Pulmonary artery endothelial cell (primary cell): ENCODE measurements around the gene ACVR1B. TPM values are rescaled to one million over a fixed set of nuclear protein-coding genes. Genes with fewer than 3 reads are reported as not detected.

ENCODE experiments used
- DNase-seq: peaks from one replicate; pipeline ENCODE4 v3.0.0-alpha.2; 2011; ENCODE audit warnings: low read depth, low spot score
- total RNA-seq: library from RNA; depleted of rRNA; stranded (reverse); fragments of >200 nt; gene quantifications from 2 replicates; pipeline ENCODE4 v1.2.3, GENCODE V29; 2014

ACVR1B gene
- total RNA-seq, 1 donor from 2014 or later, result 20.5 TPM

DNA sequence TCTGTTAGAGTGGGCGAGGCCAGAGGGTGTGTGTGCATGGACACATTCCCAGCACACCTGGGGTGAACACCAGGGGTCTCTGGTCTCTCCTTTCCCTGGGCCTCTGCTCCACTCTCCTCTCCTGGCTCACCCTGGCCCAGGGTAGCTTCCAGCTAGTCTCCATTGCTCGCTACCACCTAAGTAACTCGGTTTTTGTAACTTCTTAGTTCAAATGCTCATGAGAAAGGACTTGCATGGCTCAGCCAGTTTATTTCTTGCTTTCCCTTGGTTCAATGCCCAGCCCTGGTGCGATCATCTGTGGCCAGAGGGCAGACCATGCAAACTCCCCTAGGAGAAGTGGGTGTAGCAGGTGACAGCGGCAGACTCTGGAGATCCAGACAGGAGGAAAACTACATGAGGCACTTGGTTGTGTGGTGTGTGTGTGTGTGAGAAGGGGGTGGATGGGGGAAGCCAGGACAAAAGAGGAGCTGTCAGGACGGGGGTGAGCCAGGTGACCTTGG lies 8.9 kb upstream of the ACVR1B start:
- DNase-seq, result no peak

DNA sequence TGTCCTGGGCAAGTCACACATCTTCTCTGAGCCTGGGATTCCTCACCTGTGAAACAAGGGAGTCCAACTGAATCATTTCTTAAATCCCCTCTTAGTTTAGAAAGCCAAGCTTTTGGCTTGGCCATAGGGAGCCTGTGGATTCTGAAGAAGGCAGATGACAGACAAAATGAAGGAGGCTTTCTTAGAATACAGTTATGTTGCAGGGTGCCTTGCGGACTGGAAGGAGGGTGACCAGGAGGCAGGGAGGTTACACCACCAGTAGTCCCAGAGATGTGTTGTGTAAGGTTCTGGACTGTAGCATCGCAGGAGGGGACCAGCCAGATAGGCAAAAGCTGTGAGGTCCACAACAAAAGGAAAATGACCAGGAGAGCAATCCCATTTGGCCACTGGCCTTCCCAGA lies 8.2 kb upstream of the ACVR1B start:
- no peak for DNase-seq

DNA sequence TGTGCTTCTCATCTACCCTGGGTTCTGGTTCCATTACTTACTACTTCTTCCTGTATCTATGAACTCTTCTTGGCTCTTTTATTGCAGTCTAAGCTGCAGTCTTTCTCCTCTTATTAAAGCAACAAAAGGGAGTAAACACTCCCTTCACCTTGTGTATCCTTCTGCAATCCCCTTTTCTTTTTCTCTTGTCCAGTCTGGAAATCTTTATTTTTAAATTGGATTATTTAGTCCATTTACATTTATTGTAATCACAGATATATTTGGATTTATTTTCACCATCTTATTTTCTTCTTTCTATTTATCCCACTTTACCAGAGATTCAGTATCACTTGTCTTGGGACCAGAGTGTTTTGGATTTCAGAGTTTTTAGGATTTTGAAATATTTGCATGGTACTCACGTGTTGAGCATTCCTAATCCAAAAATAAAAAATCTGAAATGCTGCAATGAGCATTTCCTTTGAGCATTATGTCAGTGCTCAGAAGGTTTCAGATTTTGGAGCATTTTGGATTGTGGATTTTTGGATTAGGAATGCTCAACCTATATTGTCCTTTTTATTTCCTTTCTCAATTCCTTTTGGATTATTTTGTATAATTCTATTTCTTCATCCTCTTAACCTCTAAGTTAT lies 6.8 kb upstream of the ACVR1B start:
- DNase-seq, result no peak

DNA sequence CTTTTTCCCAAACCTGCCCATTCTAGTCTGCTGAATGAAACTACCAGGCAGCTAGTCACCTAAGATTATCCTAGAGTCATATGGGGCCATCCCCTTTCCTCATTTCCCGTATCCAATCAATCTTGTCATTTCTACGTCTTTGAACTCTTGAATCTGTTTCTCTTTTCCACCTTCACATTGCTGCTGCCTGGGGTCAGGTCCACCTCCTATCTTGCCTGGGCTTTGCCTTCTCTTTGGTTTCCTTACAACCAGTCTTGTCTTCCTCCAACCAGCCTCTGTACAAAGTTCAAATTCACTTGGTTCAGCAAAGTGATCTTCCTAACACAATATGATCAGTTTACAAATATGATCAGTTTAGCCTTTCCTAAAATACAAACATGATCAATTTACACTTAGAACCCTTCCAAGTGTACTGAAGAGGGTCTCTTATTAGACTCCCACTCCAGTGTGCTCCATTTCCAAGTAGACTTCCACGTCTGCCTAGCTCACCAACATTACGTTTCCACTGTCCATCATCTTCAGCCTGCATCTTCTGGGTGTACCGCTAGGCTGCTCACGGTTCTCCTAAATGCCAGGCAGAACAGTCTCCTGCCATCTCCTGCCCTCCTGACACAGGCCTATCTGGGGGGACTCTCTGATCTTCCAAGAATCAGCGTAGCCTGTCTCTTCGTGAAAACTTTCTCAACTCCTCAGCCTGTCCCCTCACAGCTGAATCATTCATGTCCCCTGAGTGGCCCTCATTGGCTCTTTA lies 4.1 kb upstream of the ACVR1B start:
- DNase-seq, result no peak

DNA sequence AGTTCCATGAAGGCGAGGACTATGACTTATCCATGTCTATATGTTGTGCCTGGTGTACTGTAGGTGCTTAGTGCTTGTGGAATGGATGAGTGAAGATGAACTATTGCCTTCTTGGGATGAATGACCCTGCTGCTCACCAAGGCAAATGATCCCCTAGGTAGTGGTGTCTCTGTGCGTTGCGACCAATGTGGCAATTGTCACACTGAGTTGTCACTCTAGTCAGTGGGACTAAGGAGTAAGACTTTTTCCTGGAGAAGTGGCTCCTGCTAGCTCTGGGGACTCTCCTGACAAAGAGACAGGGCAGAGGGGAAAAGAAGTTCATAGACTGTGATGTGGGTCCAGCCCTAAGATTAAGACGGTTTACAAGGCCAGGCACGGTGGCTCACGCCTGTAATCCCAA lies 3.4 kb upstream of the ACVR1B start:
- DNase-seq, result no peak

DNA sequence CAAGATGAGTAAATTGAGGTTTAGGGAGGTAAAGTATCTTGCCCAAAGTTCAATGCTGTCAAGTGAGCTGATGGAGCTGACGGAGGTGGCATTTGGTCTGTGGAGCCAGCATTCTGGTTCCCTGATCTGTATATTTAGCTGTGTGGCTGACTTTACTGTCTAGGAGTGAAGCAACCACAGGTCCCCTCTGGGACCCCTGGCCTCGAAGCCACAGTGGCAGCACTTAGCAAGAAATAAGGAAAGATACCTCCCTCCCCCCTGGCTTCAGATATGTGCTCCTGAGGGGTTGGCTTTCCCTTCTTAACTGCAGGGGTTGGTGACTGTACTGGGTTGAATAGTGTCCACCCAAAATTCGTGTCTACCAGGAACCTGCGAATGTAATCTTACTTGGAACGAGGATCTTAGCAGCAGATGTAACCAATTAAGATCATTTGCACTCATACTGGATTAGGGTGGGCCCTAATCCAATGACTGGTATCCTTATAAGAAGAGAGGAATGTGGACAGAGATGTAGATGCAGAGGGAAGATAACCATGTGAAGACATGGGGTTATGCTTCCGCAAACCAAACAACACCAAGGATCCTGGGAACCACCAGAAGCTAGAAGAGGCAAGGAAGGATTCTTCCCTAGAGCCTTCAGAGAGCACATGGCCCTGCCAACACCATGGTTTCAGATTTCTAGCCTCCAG lies 2.0 kb upstream of the ACVR1B start:
- DNase-seq, result no peak

DNA sequence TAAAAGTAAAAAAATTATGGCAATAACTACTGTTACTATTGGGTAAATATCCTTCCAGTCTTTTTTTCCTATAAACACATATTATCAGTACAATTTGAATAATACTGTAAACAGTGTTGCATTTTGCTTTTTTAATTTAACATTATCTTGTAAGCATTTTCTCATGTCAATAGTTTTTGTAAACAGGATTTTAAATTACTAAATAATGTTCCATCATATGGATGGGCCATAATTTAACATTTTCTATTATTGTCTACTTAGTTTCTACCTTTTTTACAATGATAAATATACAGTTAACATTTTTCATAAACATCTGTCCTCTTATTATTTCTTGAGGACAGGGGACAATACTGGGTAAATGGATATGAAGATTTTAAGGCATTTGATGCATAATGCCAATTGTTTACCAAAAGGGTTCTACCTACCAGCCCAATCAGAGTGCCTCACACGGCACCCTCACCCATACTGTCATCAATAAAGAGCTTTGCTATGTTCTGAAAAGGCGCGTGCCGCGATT lies 759 bp upstream of the ACVR1B start:
- no peak for DNase-seq

DNA sequence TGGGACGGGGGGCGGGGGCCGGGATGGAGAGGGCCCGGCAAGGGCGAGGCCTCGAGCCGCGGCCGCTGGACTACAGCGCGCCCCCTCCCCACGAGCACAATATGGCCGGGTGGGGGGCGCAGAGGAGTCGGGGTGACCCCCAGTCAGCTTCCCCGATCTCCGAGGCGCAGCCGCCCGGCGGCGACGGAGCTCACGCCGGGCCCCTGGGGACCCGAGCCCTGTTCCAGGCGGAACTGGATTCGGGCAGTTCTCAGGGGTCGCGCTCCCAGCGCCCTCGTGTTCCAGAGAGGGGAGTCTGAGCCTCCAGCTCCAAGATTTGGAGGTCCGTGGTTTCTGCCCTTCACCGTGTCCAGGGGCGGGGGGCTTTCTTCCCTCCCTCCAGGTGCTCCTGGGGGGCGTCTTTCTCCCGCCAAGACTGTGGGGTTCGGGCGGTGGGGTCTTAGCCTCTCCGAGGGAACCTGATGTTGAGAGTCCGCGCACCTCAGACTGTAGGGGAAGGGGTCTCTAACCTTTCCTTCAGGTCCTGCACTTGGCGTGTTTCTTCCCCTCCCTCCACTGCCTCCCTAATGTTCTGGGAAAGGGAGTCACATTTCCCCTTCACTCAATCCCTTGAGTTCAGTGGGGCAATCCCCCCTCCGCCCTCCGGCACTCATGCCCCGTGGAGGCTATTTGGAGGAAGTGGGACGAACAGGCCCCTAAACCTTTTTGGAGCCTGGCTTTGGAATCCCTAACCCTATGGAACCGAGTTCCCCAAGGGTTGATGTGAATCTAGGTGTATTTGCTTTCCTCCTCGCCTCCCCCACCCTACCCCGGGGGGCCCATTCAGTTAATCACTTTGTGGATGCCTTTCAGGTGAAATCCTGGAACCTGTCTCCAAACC lies 584 bp downstream of the ACVR1B start:
- no peak for DNase-seq

DNA sequence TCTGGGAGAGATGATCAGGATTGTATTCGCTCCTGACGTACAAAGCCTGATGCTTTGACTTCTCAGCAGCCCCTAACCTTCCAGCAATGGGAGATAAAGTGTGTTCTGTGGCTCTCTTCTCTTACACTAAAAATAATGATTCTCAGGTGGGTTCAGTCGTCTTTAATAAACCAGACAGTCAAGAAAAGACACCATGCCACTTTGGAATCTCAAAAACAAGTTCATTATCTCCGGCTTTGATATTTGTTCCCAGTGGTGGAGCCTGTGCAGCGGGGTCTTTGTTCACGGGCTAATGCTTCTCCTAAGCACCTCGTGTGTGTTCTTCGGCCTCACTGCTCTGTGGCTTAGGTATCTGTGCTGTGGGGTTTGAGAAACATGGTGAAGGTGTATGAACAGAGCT lies 1.6 kb downstream of the ACVR1B start:
- DNase-seq, result no peak

DNA sequence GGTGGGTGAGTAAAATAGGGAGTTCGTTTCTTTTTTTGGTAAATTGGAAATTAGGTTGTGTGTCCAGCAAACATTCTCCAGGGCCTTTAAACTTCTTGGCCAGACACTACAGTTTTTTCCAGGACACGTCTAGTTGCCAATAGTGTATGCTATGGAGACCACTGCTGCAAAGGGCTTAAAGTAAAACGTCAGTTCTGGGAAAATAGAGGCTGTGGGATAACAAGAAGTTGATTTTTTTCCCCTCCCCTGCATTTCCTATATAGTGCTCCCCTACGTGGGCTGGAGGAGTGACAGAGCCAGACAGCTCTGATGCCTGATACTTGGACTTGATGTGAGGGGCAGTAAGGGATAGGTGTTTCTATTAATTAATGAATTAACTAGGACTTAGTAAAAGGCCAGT lies 2.4 kb downstream of the ACVR1B start:
- DNase-seq, result no peak

DNA sequence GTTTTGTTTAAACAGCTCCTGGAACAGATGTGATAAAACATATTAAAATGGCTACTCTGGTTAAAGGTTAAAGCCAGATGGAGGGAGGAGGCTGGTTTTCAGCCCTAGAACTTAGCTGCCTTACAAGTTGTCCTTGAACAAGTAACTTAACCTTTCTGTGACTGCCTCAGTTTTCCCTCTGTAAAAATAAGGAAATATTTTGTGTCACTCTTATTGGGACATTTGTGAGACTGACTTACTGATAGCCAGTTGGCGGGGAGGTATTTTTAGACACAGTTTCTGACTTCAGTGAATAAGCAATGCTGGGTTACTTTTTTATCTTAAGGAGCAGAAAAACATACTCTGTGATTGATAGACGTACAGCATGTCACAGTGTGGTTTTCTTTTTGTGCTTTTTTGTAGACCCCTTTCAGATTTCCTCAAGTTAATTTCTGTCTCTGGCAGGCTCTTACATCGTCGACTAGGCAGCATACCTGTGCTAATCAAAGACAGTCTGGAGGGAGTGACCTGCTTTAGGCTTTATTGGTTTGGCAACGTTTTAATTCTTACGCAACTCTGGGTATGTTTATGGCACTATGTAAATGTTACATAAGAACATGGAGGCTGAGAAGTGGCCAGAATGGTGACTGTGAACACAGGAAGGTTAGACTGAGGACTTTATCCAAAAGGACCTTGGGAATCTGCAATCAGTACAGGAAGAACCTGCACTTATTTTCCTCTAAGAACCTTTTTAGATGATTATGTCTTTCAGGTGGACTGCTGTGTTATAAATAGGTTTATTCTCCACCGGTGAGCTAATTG lies 3.3 kb downstream of the ACVR1B start:
- DNase-seq, result no peak

DNA sequence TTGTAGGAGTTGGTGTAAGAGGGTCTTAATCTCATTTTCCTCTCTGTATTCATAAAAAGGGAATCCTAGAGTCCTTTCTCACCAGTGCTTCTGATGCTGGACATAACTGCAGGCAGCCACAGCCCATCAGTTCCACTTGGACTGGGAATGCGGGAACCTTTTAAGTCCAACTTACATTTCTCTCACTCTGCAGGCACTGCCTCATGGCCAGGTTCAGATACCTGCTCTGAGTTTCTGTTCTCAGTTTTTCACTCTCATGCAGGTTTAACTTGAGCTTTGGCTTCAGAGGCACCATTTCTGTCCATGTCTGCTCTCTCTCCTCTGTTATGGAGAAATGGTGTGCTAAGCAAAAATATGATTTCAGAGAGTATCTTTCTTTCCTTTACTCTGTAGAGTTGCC lies 4.2 kb downstream of the ACVR1B start:
- DNase-seq, result no peak

DNA sequence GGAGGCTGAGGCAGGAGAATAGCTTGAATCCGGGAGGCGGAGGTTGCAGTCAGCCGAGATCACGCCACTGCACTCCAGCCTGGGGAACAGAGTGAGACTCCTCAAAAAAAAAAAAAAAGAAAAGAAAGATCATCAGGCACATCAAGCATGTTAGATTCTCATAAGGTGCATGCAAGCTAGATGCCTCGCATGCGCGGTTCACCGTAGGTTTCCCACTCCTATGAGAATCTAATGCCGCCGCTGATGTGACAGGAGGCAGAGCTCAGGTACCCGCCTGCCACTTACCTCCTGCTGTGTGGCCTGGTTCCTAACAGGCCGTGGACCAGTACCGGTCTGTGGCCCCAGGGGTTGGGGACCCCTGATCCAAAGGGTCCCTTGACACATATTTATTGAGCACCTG lies 7.0 kb downstream of the ACVR1B start:
- no peak for DNase-seq

DNA sequence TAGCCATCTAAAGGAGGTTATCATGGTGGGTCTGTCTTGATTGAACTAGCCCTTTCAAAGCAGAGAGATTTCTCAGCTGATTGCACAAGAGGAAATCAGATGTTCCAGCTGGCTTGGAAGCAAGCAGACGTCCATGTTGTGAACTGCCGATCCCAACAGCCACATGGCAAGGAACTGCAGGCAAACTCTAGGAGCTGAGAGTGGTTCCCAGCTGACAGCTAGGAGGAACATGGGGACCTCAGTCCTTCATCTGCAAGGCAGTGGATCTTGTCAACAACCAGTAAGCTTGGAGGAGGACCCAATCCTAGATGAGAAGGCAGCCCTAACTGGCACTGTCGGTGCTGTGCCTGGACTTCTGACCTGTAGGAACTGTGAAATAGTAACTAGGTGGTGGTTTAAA lies 7.7 kb downstream of the ACVR1B start:
- no peak for DNase-seq

DNA sequence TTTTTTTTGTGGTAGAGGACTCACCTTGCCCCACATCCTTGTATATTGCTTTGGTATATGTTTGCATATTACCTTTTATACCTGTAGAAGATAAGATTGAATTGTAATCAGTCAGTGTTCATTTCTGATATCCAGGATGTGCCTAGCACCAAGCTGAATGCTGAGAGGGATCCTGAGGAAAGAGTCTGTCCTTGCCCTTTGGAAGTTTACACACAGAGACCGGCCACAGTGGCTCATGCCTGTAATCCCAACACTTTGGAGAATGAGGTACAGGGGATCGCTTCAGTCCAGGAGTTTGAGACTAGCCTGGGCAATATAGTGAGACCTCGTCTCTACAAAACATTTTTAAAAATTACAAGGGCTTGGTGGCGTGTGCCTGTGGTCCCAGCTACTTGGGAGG lies 8.4 kb downstream of the ACVR1B start:
- DNase-seq, result no peak

DNA sequence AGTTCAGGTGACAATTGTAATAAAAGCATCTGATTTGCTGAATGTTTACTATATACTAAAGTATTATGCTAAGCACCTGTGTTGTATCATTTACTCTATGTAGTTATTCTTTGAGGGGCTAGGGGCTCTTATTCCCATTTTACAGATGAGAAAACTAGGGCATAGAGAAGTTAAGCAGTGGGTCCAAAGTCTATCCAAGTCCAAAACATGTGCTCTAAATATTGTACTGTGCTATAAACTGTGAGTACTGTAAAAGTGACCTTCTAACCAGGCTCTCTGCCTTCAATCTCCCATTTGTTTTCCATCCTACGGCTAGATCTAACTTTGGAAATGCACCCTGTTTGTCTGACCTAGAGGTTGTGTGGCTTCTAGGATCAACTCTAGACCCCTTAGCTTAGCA lies 9.0 kb downstream of the ACVR1B start:
- no peak for DNase-seq

DNA sequence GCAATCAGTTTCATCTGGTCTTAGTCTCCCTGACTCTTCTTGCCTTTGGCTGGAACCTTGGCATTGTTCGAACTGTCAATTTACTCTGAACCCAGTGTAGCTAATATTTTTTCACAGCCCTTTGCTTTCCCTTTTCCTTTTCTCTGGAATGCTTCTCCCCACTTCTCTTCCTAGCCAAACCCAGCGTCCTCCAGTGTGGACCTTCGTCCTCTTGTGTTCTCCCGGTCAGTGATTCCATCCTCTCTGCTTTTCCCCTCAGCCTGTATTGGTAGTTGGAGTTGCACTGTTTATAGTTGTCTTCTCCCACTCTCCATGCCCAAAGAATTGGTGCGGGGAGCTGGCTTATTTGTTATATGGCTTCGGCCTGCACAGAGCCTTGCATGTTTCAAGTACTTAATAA lies 9.4 kb downstream of the ACVR1B start:
- DNase-seq, result no peak

DNA sequence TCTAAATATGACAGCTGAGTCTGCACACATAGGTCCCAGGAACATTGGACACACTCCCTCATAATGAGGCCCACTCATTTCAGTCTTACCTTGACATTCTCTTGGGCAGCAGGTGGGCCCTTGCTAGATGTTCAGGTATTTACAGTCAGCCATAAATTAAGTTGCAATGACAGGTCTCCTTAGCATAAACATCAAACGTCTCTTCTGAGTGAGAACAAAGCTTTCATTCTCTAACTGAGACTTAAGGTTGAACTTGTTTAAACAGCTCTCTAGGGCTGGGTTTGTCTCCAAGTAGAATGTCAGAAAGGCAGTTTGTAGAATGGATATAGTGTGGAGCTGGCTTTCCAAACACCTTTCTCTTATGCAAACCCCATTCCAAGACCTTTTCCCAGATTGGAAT lies 10.3 kb downstream of the ACVR1B start:
- no peak for DNase-seq

DNA sequence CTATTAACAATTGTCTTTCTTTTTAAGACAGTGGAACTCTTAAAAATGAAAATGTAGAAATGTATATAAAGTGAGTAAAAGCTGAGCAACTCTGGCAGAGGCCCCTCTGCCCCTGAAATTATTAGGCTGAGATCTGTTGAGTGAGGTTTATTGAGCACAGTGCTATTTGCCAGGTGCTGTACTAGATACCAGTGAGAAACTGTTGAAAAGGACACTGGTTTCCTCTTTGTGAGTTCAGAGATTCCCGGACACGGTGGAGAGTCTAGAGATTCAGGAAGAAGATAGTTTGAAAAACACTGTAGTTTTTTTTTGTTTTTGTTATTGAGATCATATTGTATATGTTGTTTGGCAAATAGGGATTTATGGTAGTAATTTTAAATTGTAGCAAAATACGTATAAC lies 11.2 kb downstream of the ACVR1B start:
- no peak for DNase-seq

DNA sequence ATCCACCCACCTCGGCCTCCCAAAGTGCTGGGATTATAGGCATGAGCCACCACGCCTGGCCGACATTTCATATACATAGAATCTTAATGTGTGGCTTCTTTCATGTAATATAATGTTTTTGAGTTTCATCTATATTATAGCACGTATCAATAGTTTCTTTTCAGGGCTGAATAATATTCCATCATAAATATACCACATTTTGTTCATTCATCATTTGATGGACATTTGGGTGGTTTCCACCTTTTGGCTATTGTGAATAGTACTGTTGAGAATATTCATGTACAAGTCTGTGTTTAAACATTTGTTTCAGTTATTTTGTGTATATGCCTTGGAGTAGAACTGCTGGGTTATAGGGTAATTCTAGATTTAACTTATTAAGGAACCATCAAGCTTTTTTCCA lies 12.0 kb downstream of the ACVR1B start:
- DNase-seq, result no peak

DNA sequence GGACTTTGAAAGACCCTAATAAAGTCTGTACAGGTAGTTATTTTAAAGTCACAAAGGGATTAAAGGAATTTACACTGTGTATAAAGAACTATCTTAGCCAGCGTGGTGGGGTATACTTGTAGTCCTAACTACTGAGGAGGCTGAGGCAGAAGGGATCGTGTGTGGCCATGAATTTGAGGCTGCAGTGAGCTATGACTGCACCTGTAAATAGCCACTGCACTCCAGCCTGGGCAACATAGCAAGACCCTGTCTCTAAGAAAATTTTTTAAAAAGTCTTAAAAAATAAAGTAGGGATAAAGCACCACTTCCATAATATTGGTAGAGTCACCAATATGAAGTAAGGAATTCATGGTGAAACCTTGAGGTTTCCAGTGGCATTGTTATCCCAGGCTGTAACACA lies 18.1 kb downstream of the ACVR1B start:
- no peak for DNase-seq
